HepG2 (cell line): Measurements from ENCODE around the gene IL1R1. TPM values are rescaled to one million over a fixed set of nuclear protein-coding genes. Genes with fewer than 3 reads are reported as not detected.

Experiments
- ARNT2 ChIP-seq: sonication (generic); formaldehyde crosslinking; IDR thresholded peaks from 2 replicates; pipeline ENCODE4 v1.8.0; 2022; ENCODE audit warnings: mild to moderate bottlenecking, low read depth, missing genetic modification reagents, moderate library complexity
- CCAR2 ChIP-seq: fragments of 200-400 bp; formaldehyde crosslinking; optimal IDR thresholded peaks from 2 replicates; pipeline ENCODE3; 2018; ENCODE audit warnings: low read depth, mild to moderate bottlenecking, low read length, moderate library complexity
- GPN1 ChIP-seq: sonication (generic); formaldehyde crosslinking; IDR thresholded peaks from 2 replicates; pipeline ENCODE4 v1.5.1; 2020; ENCODE audit warnings: missing genetic modification reagents, borderline replicate concordance
- HMGA1 ChIP-seq: sonication (generic); formaldehyde crosslinking; conservative IDR thresholded peaks from 2 replicates; pipeline ENCODE4 v1.4.0; 2020; ENCODE audit warnings: missing genetic modification reagents
- HNRNPLL ChIP-seq: fragments of 200-400 bp; formaldehyde crosslinking; IDR thresholded peaks from 2 replicates; pipeline ENCODE4 v1.6.1; 2017; ENCODE audit warnings: mild to moderate bottlenecking, low read depth, low read length; ENCODE audit not compliant: poor library complexity, severe bottlenecking
- KLF11 ChIP-seq: IDR thresholded peaks from 2 replicates; pipeline ENCODE4 v1.6.1; 2016; ENCODE audit warnings: missing compliant biosample characterization
- ZNF567 ChIP-seq: sonication (generic); formaldehyde crosslinking; IDR thresholded peaks from 2 replicates; pipeline ENCODE4 v1.8.1; 2023; ENCODE audit warnings: mild to moderate bottlenecking, missing genetic modification reagents, borderline replicate concordance
- ZNF629 ChIP-seq: sonication (generic); formaldehyde crosslinking; conservative IDR thresholded peaks from 2 replicates; pipeline ENCODE4 v1.5.0; 2020; ENCODE audit warnings: missing genetic modification reagents
- polyA plus RNA-seq, 8 experiments: library from polyadenylated mRNA; depleted of rRNA in 3 of 8; stranded (reverse) in 7 of 8; unstranded in 1 of 8; fragments of >200 nt; fragmentation: Illumina TruSeq in 4 of 8; extraction: Trizol in 4 of 8; gene quantifications; 2 replicates each; pipeline versions ENCODE4 v1.2.1 to v1.2.3, GENCODE V29; 2011 to 2016; ENCODE audit warnings: low read depth in 4 of 8, missing spikeins in 1 of 8, mixed read lengths in 1 of 8; ENCODE audit not compliant: insufficient read depth in 1 of 8
- total RNA-seq, 5 experiments: library from RNA; depleted of rRNA; stranded (reverse); fragments of >200 nt; fragmentation: Illumina TruSeq; extraction: Trizol; gene quantifications; 2 replicates each; pipeline ENCODE4 v1.2.3, GENCODE V29; 2016; ENCODE audit warnings: low read depth in 1 of 5
- TF ChIP-seq, protein P1 (sequence below): sonication (generic); formaldehyde crosslinking; IDR thresholded peaks from 2 replicates; pipeline ENCODE4 v1.5.0; 2020; ENCODE audit warnings: mild to moderate bottlenecking, missing genetic modification reagents, borderline replicate concordance
- TF ChIP-seq, protein P2 (sequence below): IDR thresholded peaks from 2 replicates; pipeline ENCODE4 v1.6.1; 2016; ENCODE audit warnings: mild to moderate bottlenecking
- TF ChIP-seq, protein P3 (sequence below): sonication (generic); formaldehyde crosslinking; IDR thresholded peaks from 2 replicates; pipeline ENCODE4 v1.8.0; 2022; ENCODE audit warnings: missing genetic modification reagents, mild to moderate bottlenecking, inconsistent platforms, borderline replicate concordance
- TF ChIP-seq, protein P4 (sequence below): sonication (generic); formaldehyde crosslinking; IDR thresholded peaks from 2 replicates; pipeline ENCODE4 v1.4.0; 2020; ENCODE audit warnings: missing genetic modification reagents
- TF ChIP-seq, protein P5 (sequence below): sonication (generic); formaldehyde crosslinking; IDR thresholded peaks from 2 replicates; pipeline ENCODE4 v1.4.0; 2020; ENCODE audit warnings: missing genetic modification reagents
- TF ChIP-seq, protein P6 (sequence below): sonication (generic); formaldehyde crosslinking; IDR thresholded peaks from 2 replicates; pipeline ENCODE4 v1.5.1; 2020; ENCODE audit warnings: missing genetic modification reagents, mild to moderate bottlenecking, borderline replicate concordance

The IL1R1 gene
- total and polyA plus RNA-seq, 2 of the 13 experiments (the other 11 are each of a cell fraction or from before 2014, with no cell fraction given) = 38.0 to 93.1 TPM

DNA sequence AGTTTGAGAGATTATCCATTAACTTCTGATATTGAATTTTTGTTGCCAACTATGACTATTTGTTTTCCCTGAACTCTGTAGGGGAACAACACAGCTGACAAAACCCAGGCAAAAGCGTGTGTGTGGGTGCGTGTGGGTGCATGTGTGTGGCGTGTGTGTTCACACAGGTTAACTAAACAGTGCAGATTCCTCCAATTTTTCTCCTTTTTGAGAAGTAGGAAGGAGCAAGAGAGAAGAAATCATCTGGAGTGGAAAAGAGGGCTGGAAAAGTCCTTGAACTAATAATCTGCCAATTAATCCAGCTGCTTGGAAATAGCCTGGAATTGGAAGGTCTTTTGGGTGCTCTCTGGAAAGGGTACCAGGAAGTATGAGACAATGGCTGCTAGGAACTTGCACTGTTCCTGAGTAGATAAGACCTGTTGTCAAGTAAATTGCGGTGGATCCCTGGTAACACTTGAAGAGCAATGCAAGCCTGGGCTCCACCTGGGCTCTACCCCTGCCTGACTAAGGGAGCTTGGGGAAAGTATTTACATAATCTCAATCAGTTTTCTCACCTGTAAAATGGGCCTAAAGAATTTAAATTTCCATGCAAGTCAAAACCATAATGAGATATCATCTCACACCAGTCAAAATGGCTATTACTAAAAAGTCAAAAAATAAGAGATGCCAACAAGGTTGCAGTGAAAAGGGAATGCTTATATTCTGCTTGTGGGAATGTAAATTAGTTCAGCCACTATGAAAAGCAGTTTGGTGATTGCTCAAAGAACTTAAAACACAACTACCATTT lies 40.5 kb upstream of the IL1R1 start (continued):
- TF ChIP-seq, protein P1, sequence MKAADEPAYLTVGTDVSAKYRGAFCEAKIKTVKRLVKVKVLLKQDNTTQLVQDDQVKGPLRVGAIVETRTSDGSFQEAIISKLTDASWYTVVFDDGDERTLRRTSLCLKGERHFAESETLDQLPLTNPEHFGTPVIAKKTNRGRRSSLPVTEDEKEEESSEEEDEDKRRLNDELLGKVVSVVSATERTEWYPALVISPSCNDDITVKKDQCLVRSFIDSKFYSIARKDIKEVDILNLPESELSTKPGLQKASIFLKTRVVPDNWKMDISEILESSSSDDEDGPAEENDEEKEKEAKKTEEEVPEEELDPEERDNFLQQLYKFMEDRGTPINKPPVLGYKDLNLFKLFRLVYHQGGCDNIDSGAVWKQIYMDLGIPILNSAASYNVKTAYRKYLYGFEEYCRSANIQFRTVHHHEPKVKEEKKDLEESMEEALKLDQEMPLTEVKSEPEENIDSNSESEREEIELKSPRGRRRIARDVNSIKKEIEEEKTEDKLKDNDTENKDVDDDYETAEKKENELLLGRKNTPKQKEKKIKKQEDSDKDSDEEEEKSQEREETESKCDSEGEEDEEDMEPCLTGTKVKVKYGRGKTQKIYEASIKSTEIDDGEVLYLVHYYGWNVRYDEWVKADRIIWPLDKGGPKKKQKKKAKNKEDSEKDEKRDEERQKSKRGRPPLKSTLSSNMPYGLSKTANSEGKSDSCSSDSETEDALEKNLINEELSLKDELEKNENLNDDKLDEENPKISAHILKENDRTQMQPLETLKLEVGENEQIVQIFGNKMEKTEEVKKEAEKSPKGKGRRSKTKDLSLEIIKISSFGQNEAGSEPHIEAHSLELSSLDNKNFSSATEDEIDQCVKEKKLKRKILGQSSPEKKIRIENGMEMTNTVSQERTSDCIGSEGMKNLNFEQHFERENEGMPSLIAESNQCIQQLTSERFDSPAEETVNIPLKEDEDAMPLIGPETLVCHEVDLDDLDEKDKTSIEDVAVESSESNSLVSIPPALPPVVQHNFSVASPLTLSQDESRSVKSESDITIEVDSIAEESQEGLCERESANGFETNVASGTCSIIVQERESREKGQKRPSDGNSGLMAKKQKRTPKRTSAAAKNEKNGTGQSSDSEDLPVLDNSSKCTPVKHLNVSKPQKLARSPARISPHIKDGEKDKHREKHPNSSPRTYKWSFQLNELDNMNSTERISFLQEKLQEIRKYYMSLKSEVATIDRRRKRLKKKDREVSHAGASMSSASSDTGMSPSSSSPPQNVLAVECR = no peak
- TF ChIP-seq ZNF629 (CRISPR knock-in tag) = peak; percentile 97
- TF ChIP-seq, protein P2, sequence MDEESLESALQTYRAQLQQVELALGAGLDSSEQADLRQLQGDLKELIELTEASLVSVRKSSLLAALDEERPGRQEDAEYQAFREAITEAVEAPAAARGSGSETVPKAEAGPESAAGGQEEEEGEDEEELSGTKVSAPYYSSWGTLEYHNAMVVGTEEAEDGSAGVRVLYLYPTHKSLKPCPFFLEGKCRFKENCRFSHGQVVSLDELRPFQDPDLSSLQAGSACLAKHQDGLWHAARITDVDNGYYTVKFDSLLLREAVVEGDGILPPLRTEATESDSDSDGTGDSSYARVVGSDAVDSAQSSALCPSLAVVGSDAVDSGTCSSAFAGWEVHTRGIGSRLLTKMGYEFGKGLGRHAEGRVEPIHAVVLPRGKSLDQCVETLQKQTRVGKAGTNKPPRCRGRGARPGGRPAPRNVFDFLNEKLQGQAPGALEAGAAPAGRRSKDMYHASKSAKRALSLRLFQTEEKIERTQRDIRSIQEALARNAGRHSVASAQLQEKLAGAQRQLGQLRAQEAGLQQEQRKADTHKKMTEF (CRISPR knock-in tag) = 0 out of 2 replicates have a peak, but pooled peaks have one; percentile 34
- no peak for TF ChIP-seq ZNF567
- TF ChIP-seq ARNT2 (CRISPR knock-in tag) = no peak
- TF ChIP-seq, protein P3, sequence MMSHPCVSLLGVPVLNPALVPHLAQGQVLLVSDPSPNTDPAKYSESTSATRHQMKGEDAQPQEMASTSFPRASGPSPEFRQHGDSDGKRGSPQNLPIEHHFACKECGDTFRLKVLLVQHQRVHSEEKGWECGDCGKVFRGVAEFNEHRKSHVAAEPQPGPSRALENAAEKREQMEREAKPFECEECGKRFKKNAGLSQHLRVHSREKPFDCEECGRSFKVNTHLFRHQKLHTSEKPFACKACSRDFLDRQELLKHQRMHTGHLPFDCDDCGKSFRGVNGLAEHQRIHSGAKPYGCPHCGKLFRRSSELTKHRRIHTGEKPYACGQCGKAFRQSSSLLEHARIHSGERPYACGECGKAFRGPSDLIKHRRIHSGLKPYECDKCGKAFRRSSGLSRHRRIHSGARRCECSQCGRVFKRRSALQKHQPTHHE (CRISPR knock-in tag) = no peak
- TF ChIP-seq HMGA1 = no peak
- TF ChIP-seq GPN1 (CRISPR knock-in tag) = no peak
- TF ChIP-seq, protein P4, sequence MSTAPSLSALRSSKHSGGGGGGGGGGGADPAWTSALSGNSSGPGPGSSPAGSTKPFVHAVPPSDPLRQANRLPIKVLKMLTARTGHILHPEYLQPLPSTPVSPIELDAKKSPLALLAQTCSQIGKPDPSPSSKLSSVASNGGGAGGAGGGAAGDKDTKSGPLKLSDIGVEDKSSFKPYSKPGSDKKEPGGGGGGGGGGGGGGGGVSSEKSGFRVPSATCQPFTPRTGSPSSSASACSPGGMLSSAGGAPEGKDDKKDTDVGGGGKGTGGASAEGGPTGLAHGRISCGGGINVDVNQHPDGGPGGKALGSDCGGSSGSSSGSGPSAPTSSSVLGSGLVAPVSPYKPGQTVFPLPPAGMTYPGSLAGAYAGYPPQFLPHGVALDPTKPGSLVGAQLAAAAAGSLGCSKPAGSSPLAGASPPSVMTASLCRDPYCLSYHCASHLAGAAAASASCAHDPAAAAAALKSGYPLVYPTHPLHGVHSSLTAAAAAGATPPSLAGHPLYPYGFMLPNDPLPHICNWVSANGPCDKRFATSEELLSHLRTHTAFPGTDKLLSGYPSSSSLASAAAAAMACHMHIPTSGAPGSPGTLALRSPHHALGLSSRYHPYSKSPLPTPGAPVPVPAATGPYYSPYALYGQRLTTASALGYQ (CRISPR knock-in tag) = no peak
- TF ChIP-seq HNRNPLL = no peak
- TF ChIP-seq CCAR2 = no peak
- TF ChIP-seq KLF11 (CRISPR knock-in tag) = no peak; the same call in 1 of the 2 replicates
- TF ChIP-seq, protein P5, sequence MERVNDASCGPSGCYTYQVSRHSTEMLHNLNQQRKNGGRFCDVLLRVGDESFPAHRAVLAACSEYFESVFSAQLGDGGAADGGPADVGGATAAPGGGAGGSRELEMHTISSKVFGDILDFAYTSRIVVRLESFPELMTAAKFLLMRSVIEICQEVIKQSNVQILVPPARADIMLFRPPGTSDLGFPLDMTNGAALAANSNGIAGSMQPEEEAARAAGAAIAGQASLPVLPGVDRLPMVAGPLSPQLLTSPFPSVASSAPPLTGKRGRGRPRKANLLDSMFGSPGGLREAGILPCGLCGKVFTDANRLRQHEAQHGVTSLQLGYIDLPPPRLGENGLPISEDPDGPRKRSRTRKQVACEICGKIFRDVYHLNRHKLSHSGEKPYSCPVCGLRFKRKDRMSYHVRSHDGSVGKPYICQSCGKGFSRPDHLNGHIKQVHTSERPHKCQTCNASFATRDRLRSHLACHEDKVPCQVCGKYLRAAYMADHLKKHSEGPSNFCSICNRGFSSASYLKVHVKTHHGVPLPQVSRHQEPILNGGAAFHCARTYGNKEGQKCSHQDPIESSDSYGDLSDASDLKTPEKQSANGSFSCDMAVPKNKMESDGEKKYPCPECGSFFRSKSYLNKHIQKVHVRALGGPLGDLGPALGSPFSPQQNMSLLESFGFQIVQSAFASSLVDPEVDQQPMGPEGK (CRISPR knock-in tag) = no peak
- TF ChIP-seq, protein P6, sequence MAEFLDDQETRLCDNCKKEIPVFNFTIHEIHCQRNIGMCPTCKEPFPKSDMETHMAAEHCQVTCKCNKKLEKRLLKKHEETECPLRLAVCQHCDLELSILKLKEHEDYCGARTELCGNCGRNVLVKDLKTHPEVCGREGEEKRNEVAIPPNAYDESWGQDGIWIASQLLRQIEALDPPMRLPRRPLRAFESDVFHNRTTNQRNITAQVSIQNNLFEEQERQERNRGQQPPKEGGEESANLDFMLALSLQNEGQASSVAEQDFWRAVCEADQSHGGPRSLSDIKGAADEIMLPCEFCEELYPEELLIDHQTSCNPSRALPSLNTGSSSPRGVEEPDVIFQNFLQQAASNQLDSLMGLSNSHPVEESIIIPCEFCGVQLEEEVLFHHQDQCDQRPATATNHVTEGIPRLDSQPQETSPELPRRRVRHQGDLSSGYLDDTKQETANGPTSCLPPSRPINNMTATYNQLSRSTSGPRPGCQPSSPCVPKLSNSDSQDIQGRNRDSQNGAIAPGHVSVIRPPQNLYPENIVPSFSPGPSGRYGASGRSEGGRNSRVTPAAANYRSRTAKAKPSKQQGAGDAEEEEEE (CRISPR knock-in tag) = 0 out of 2 replicates have a peak, but pooled peaks have one; percentile 56
